MCF 10A (cell line): ENCODE data around the gene CYB561D1. TPM values are rescaled to one million over a fixed set of nuclear protein-coding genes. Genes with fewer than 3 reads are reported as not detected.
"Not testable (repeated sequence)": the region's sequence is repeated elsewhere in the genome, so short reads cannot be mapped to it uniquely, and the experiment has no call there.

ENCODE experiments used
- Bru-seq: library from RNA; stranded (reverse); fragments of 400-500 nt; gene quantifications from one replicate; lab custom pipeline; 2021; lab: Mats Ljungman, UMichigan
- BruChase-seq, 2 experiments: library from RNA; stranded (reverse); fragments of 400-500 nt; gene quantifications; one replicate each; lab custom pipeline; 2021; lab: Mats Ljungman, UMichigan
- BruUV-seq: library from RNA; stranded (reverse); fragments of 400-500 nt; replicated peaks from 2 replicates; lab custom pipeline; 2021; lab: Mats Ljungman, UMichigan
- CTCF ChIA-PET: fragments of 300-600 bp; sonication (Branson Sonifier 250); formaldehyde crosslinking; extraction: SDS; loops from one replicate; lab custom pipeline; 2021; ENCODE audit warnings: antibody characterized with exemption, inconsistent platforms; lab: Yijun Ruan, JAX
- POLR2A ChIA-PET: fragments of 300-600, 350-650 bp; sonication (Branson Sonifier 250); formaldehyde crosslinking; extraction: SDS; loops from one replicate; lab custom pipeline; 2020; ENCODE audit warnings: antibody characterized with exemption, inconsistent platforms; lab: Yijun Ruan, JAX
- DNase-seq: peaks from one replicate; pipeline ENCODE4 v3.0.0-alpha.2; 2018; ENCODE audit not compliant: unreplicated experiment
- H3K27ac Mint-ChIP-seq: one replicate; pipeline ENCODE4 v1.8.0; 2022; ENCODE audit warnings: mild to moderate bottlenecking, low read depth, mixed read lengths; ENCODE audit not compliant: unreplicated experiment
- H3K27me3 Mint-ChIP-seq: one replicate; pipeline ENCODE4 v1.8.0; 2022; ENCODE audit warnings: mixed read lengths; ENCODE audit not compliant: insufficient read depth, unreplicated experiment
- H3K36me3 Mint-ChIP-seq: one replicate; pipeline ENCODE4 v1.8.0; 2022; ENCODE audit warnings: mild to moderate bottlenecking, moderate library complexity, mixed read lengths; ENCODE audit not compliant: insufficient read depth, unreplicated experiment
- H3K4me1 Mint-ChIP-seq: one replicate; pipeline ENCODE4 v1.8.0; 2022; ENCODE audit warnings: mixed read lengths; ENCODE audit not compliant: insufficient read depth, unreplicated experiment
- H3K4me3 Mint-ChIP-seq: one replicate; pipeline ENCODE4 v1.8.0; 2022; ENCODE audit warnings: mild to moderate bottlenecking, moderate library complexity, mixed read lengths; ENCODE audit not compliant: unreplicated experiment
- H3K9me3 Mint-ChIP-seq: one replicate; pipeline ENCODE4 v1.8.0; 2022; ENCODE audit warnings: mixed read lengths; ENCODE audit not compliant: unreplicated experiment
- intact Hi-C: fragments of 100-400 bp; cut with micrococcal nuclease; formaldehyde crosslinking; loops from 2 replicates; pipeline ENCODE4 v1.14.1; 2022
- long read RNA-seq: library from polyadenylated mRNA; stranded (forward); transcript quantifications from one replicate; pipeline ENCODE4 v2.0.0, GENCODE V29; 2022
- total RNA-seq: library from RNA; stranded (reverse); gene quantifications from 2 replicates; pipeline ENCODE4 v1.2.3, GENCODE V29; 2022
- TF ChIP-seq, protein P1 (sequence below): fragments of 200-600 bp; IDR thresholded peaks from one replicate; pipeline ENCODE4 v1.8.0; 2022; ENCODE audit warnings: antibody characterized with exemption, mild to moderate bottlenecking; ENCODE audit not compliant: unreplicated experiment

The CYB561D1 gene, protein sequence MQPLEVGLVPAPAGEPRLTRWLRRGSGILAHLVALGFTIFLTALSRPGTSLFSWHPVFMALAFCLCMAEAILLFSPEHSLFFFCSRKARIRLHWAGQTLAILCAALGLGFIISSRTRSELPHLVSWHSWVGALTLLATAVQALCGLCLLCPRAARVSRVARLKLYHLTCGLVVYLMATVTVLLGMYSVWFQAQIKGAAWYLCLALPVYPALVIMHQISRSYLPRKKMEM
- total RNA-seq (6.9 and 7.8 TPM in 2 replicates), Bru-seq, nascent RNA (percentile 62 among the genes with signal in this experiment), BruChase-seq, experiment 1, labeled RNA remaining after a 6-hour chase (percentile 68 among the genes with signal in this experiment), BruChase-seq, experiment 2, labeled RNA remaining after a 2-hour chase (percentile 74 among the genes with signal in this experiment)
- long read RNA-seq, full-length matches to known transcripts = 7 of 11 reads
- long read RNA-seq, partial matches to known transcripts = 1 of 11 reads
- long read RNA-seq, other reads (novel, unspliced or antisense) = 3 of 11 reads

DNA sequence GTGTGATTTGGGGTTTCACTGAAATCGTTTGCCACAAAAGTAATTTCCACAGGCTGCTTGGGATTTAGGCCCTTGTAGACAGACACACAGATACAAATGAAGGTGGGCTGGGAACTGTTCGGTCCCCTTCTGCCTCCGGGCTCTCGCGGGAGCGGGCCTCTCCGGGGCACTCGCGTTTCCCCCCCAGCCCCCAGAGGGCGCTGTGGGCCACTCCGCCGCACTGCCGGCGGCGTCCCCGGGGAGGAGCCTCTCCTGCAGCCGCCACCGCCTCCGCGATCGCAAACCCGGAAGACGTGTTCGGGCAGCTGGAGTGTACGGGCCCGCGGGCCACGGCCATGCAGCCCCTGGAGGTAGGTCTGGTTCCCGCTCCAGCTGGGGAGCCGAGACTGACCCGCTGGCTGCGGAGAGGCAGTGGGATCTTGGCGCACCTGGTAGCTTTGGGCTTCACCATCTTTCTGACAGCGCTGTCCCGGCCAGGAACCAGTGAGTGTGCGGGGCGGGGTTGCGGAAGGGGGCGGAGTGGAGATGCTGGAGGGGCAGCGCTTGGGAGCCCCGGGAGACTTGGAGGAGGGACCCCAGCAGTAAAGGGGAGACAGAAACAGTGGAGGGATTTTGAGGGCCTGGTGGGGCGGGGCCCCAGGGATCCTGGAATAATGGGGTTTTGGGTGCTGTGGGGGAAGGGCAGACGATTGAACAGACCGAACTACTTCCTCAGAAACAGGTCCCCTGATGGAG lies at the start of gene CYB561D1:
Gene CYB561D1 (plus strand): TSS at position 290 of the 735 bp plus-strand sequence. CDS start 46 bp downstream, at position 336.
- POLR2A ChIA-PET = interaction anchor here (0.7 to 5.6 kb wide), 12 partner anchors 10 to 802 kb away, joined by 3 to 38 read pairs (median 4); partner anchors contain the start of genes ATXN7L2, PRPF38B and PSMA5
- Mint-ChIP-seq H3K4me1 (no peaks in the 10 kb centered on the region), H3K36me3 (peaks cover 18% of the 10 kb centered on the region), H3K9me3 (no peaks in the 10 kb centered on the region), H3K27me3 (no peaks in the 10 kb centered on the region), H3K4me3 (peak within 1 kb of the TSS; percentile 98), H3K27ac (peak within 1 kb of the TSS; percentile 75)
- CTCF ChIA-PET = interaction anchor here (0.6 to 40.0 kb wide), 27 partner anchors 10 to 578 kb away, joined by 3 to 1071 read pairs (median 3); partner anchors contain the start of genes AMIGO1, AMPD2, ATXN7L2 and GNAT2
- DNase-seq = peak; percentile 80
- intact Hi-C loops = loop anchor here (1.0 to 5.0 kb wide), 2 partner anchors 38 to 67 kb away; partner anchors contain the start of gene PSMA5
- BruUV-seq = no TSS peak
- TF ChIP-seq, protein P1, sequence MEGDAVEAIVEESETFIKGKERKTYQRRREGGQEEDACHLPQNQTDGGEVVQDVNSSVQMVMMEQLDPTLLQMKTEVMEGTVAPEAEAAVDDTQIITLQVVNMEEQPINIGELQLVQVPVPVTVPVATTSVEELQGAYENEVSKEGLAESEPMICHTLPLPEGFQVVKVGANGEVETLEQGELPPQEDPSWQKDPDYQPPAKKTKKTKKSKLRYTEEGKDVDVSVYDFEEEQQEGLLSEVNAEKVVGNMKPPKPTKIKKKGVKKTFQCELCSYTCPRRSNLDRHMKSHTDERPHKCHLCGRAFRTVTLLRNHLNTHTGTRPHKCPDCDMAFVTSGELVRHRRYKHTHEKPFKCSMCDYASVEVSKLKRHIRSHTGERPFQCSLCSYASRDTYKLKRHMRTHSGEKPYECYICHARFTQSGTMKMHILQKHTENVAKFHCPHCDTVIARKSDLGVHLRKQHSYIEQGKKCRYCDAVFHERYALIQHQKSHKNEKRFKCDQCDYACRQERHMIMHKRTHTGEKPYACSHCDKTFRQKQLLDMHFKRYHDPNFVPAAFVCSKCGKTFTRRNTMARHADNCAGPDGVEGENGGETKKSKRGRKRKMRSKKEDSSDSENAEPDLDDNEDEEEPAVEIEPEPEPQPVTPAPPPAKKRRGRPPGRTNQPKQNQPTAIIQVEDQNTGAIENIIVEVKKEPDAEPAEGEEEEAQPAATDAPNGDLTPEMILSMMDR = peak; percentile 92

DNA sequence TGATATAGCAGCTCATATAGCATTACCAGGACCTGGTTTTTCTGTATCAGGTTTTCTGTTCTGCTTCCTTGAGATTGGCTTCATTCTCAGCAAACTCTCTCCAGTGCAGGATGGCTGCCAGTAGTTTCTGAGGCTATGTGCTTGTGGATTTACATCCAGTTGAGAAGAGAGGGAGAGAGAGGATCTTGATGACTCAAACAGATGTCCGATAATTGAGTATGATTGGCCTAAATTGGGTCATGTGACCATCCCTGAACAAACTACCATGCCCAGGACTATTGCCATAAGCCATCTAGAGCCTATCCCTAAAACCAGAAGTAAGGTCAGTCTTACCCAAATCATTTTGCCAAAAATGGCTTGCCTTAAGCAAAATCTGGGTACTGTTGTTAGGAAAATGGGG lies 49.5 kb upstream of the CYB561D1 start:
- POLR2A ChIA-PET = no interaction called here
- BruUV-seq = no TSS peak

DNA sequence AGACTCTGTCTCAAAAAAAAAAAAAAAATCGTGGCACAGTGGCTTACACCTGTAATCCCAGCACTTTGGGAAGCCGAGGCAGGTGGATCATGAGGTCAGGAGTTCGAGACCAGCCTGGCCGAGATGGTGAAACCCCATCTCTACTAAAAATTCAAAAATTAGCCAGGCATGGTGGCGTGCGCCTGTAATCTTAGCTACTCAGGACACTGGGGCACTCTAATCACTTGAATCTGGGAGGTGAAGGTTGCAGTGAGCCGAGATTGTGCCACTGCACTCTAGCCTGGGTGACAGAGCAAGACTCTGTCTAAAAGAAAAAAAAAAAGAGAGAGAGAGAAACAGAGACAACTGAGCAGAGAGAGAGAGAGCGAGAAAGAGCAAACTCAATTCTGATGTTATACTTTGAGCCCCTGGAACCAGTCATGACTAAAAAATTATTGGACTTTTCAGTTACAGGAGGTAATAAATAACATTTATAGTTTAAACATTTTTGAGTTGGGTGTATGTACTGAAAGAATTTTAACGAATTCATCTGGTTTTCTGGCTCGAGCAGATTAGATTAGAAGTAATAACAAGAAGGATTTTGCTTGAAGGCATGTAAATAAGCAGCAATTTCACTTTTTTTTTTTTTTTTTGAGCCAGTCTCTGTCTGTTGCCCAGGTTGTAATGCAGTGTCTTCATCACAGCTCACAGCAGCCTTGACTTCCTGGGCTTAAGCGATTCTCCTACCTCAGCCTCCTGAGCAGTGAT lies 47.8 kb upstream of the CYB561D1 start:
- H3K27ac Mint-ChIP-seq, intact Hi-C loops: not testable (repeated sequence)

More for the DNA sequence above, 49.5 kb upstream of the CYB561D1 start:
- CTCF ChIA-PET = no interaction called here
- H3K27ac Mint-ChIP-seq = no peak overlapping the region
- no peaks in the 10 kb centered on the region for H3K9me3 Mint-ChIP-seq
- H3K36me3 Mint-ChIP-seq = no peaks in the 10 kb centered on the region
- intact Hi-C loops = no loop called here
- H3K27me3 Mint-ChIP-seq = peaks cover 38% of the 10 kb centered on the region
- TF ChIP-seq, protein P1 = no peak
- no peaks in the 10 kb centered on the region for H3K4me1 Mint-ChIP-seq
- DNase-seq = peak; percentile 3
- H3K4me3 Mint-ChIP-seq = no peak overlapping the region

DNA sequence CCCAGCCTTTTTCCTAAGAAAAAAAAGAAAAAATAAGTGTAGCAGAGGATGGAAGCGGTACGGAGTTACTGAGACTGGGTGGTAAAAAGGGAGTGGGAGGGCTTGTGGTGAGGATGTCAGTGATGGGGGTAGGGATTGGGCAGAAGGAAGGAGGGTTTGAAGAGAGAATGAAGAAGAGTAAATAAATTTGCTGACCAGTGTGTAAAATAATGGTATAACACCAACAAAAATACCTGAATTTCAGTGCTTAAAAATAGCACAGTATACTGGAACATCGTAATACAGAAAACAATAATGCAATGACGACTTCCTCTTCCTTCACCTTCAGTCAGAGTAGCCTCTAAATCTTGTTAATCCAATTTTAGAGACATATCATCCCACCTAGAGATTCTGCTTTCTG lies 46.4 kb upstream of the CYB561D1 start:
- BruUV-seq = no TSS peak
- Mint-ChIP-seq H3K27ac (no peak overlapping the region), H3K4me3 (no peak overlapping the region), H3K36me3 (no peaks in the 10 kb centered on the region), H3K27me3 (peaks cover 68% of the 10 kb centered on the region), H3K9me3 (no peaks in the 10 kb centered on the region), H3K4me1 (no peaks in the 10 kb centered on the region)
- intact Hi-C loops = no loop called here
- ChIA-PET CTCF (no interaction called here), POLR2A (interaction anchor here (0.6 to 0.7 kb wide), 2 partner anchors 156 to 172 kb away, joined by 3 read pairs; no protein-coding TSS in a partner anchor)
- DNase-seq = no peak
- TF ChIP-seq, protein P1 = no peak

More for the DNA sequence above, 47.8 kb upstream of the CYB561D1 start:
- DNase-seq, CTCF ChIA-PET, H3K4me1 Mint-ChIP-seq, POLR2A ChIA-PET, H3K9me3 Mint-ChIP-seq, H3K36me3 Mint-ChIP-seq, BruUV-seq, H3K4me3 Mint-ChIP-seq: not testable (repeated sequence)
- peaks cover 56% of the 10 kb centered on the region for H3K27me3 Mint-ChIP-seq
